KMS-11 (cell line): ENCODE measurements around the gene ZNF581.
A peak's percentile ranks its signal among the peaks of the same experiment; 100 is the strongest.

Source experiments
- H2AFZ ChIP-seq: fragments of 200-600 bp; sonication (generic); 2 replicates; pipeline ENCODE4 v1.6.1; 2016; ENCODE audit warnings: antibody characterized with exemption, mixed run types, low read depth
- H3K27ac ChIP-seq: fragments of 200-600 bp; sonication (generic); 2 replicates; pipeline ENCODE4 v1.6.1; 2016; ENCODE audit warnings: mild to moderate bottlenecking, mixed run types
- H3K27me3 ChIP-seq: fragments of 200-600 bp; sonication (generic); 2 replicates; pipeline ENCODE4 v1.6.1; 2017; ENCODE audit warnings: mild to moderate bottlenecking, low read depth, mixed run types, moderate library complexity; ENCODE audit not compliant: insufficient read depth
- H3K36me3 ChIP-seq: fragments of 200-600 bp; sonication (generic); 2 replicates; pipeline ENCODE4 v1.6.1; 2017; ENCODE audit warnings: mild to moderate bottlenecking, mixed run types; ENCODE audit not compliant: insufficient read depth
- H3K4me1 ChIP-seq: fragments of 200-600 bp; sonication (generic); 2 replicates; pipeline ENCODE4 v1.6.1; 2016; ENCODE audit warnings: mild to moderate bottlenecking, low read depth, mixed run types; ENCODE audit not compliant: poor library complexity, severe bottlenecking
- H3K4me2 ChIP-seq: fragments of 200-600 bp; sonication (generic); 2 replicates; pipeline ENCODE4 v1.7.0; 2016; ENCODE audit warnings: mild to moderate bottlenecking, mixed run types
- H3K4me3 ChIP-seq: fragments of 200-600 bp; sonication (generic); IDR thresholded peaks from 2 replicates; pipeline ENCODE4 v1.6.1; 2017; ENCODE audit warnings: low read depth, low read length, mixed read lengths; ENCODE audit not compliant: insufficient read depth
- H3K79me2 ChIP-seq: fragments of 200-600 bp; sonication (generic); 2 replicates; pipeline ENCODE4 v1.6.1; 2016; ENCODE audit warnings: low read depth, mixed run types; ENCODE audit not compliant: insufficient read depth
- H3K9ac ChIP-seq: fragments of 200-600 bp; sonication (generic); 2 replicates; pipeline ENCODE4 v1.6.1; 2016; ENCODE audit warnings: mild to moderate bottlenecking, mixed run types
- H4K20me1 ChIP-seq: fragments of 200-600 bp; sonication (generic); 2 replicates; pipeline ENCODE4 v1.6.1; 2016; ENCODE audit warnings: mild to moderate bottlenecking, mixed run types; ENCODE audit not compliant: insufficient read depth
- CTCF ChIP-seq: fragments of 200-600 bp; sonication (generic); conservative IDR thresholded peaks from 2 replicates; pipeline ENCODE4 v1.6.1; 2017; ENCODE audit warnings: low read depth, mild to moderate bottlenecking, antibody characterized with exemption, low read length, moderate library complexity, mixed read lengths

The ZNF581 gene

DNA sequence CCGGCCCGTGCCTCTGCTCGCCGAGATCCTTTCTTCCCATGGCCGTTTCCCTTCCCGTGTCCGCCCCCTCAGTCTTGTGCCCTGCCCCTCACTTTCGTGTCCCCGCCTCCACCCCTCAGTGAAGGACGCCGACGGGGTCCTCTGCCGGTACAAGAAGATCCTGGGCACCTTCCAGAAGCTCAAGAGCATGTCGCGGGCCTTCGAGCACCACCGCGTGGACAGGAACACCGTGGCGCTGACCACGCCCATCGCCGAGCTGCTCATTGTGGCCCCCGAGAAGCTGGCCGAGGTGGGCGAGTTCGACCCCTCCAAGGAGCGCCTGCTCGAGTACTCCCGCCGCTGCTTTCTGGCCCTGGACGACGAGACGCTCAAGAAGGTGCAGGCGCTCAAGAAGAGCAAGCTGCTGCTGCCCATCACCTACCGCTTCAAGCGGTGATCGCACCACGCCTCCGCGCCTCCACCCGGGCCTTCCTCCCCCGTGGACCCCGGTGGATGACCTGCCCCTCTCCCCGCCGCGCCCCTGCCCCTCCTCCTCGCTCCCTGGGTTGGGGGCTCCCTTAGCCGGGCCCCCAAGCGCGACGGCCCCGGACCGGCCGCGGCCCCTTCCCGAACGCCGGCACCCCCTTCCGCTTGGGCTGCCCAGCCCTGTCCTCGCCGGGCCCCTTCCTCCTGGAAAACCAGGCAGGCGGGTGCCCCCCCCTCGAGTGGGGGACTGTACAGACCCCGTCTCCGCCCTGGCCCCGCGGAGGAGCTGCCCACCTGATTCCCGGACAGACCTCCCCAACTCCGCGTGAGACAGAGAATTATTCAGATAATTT, 9.1 kb downstream of the ZNF581 start:
- H3K9ac ChIP-seq: no peak overlapping the region
- no peak overlapping the region for H2AFZ ChIP-seq
- peaks cover 13% of the 10 kb centered on the region for H3K4me1 ChIP-seq
- no peaks in the 10 kb centered on the region for H3K36me3 ChIP-seq
- no peak overlapping the region for H3K27ac ChIP-seq
- peaks cover 22% of the 10 kb centered on the region for H3K79me2 ChIP-seq
- no peak overlapping the region for H3K4me2 ChIP-seq
- H3K27me3 ChIP-seq: no peaks in the 10 kb centered on the region
- no peak for TF ChIP-seq CTCF
- no peaks in the 10 kb centered on the region for H4K20me1 ChIP-seq
- no peak overlapping the region for H3K4me3 ChIP-seq

GRCh38 chr19:55653651-55654322, 10.3 kb downstream of the ZNF581 start:
- H3K27me3 ChIP-seq: no peaks in the 10 kb centered on the region
- peak overlapping the region; percentile 95 for H3K9ac ChIP-seq
- no peaks in the 10 kb centered on the region; the same call in 1 of the 2 replicates for H4K20me1 ChIP-seq
- peaks cover 22% of the 10 kb centered on the region for H3K4me1 ChIP-seq
- TF ChIP-seq CTCF: peak; percentile 92
- peaks cover 35% of the 10 kb centered on the region for H3K79me2 ChIP-seq
- no peak overlapping the region for H3K4me3 ChIP-seq
- H3K27ac ChIP-seq: peak overlapping the region; percentile 94
- peak overlapping the region; percentile 36 for H3K4me2 ChIP-seq
- no peaks in the 10 kb centered on the region for H3K36me3 ChIP-seq
- peak overlapping the region; percentile 54; the same call in 1 of the 2 replicates for H2AFZ ChIP-seq

DNA sequence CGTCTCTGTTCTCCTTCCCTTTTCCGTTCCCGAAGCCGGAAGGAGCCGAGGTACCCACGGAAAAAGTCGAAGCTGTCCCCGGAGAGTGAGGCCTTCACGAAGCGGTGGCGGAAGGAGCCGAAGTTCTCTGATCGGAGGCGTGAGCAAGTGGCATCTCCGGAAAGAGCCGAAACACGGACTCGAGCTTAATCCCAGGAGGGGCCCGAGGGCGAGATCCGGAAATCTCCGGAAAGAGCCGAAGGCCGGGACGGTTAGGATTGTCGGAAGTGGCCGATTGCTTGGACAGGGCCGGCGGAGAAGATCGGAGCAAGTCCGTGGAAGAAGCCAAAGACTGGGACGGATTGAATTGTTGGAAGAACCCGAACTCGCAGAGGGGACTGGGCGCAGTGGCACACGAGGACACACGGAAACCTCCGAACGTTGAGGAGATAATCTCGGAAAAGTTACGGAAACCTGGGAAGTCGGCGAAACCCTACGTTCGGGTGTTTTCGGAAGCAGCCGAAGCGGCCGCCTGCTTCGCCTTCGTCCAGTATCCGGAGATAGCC, 10.9 kb downstream of the ZNF581 start:
- no peaks in the 10 kb centered on the region for H3K27me3 ChIP-seq
- no peak overlapping the region for H3K4me3 ChIP-seq
- peaks cover 41% of the 10 kb centered on the region for H3K79me2 ChIP-seq
- H2AFZ ChIP-seq: peak overlapping the region; percentile 54; the same call in 1 of the 2 replicates
- H3K4me1 ChIP-seq: peaks cover 22% of the 10 kb centered on the region
- H3K9ac ChIP-seq: peak overlapping the region; percentile 95
- H3K27ac ChIP-seq: peak overlapping the region; percentile 94
- H3K36me3 ChIP-seq: no peaks in the 10 kb centered on the region; the same call in 1 of the 2 replicates
- peak overlapping the region; percentile 36 for H3K4me2 ChIP-seq
- no peak for TF ChIP-seq CTCF
- H4K20me1 ChIP-seq: peaks cover 5% of the 10 kb centered on the region; the same call in 1 of the 2 replicates

DNA sequence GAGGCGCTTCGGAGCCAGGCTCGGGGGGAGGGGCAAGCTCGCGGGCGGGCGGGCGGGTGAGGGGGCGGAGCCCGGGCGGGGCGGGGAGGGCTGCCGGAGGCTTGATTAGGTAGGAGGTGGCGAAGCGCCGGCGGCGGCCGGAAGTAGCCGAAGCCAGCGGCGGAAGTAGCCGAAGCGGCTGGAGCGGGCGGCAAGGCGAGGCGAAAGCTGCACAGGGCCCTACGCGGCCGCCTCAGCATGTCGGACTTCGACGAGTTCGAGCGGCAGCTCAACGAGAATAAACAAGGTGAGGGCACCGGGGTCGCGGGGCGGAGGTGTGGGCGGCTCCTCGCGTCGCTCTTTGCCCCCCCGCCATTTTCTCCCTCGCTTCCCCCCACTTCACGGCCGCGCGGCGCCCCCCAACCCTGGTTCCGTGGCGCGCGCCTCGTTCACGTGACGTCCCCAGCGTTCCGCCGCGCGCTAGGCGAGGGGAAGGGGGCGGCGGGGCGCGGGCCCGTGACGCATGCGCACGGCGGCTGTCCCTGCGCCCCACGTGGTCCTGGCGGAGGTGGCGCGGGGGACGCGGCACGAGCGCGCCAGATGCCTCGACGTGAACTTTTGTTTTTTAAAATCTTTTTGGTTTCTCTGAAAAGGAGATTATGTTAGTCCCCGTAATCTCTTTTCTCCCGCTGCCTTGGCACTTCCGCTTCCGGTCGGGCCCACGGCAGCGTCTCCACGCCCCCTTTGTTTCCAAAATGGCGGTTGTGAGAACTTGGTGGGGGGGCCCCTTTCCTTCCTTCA, 11.6 kb downstream of the ZNF581 start, which contains the start of gene U2AF2:
TSS of gene U2AF2 (plus strand) at position 168 of the 780 bp plus-strand sequence. CDS start at position 238, 70 bp downstream.
- Histone ChIP-seq H3K4me2 (peak within 1 kb of the TSS; percentile 88), H3K4me3 (no peak within 1 kb of the TSS), H3K9ac (peak within 1 kb of the TSS; percentile 95), H3K4me1 (peaks cover 22% of the 10 kb centered on the region), H4K20me1 (peaks cover 5% of the 10 kb centered on the region; the same call in 1 of the 2 replicates), H3K79me2 (peaks cover 48% of the 10 kb centered on the region), H2AFZ (peak within 1 kb of the TSS; percentile 54), H3K36me3 (no peaks in the 10 kb centered on the region; the same call in 1 of the 2 replicates), H3K27ac (peak within 1 kb of the TSS; percentile 94), H3K27me3 (no peaks in the 10 kb centered on the region)
- no peak for TF ChIP-seq CTCF
